Measurements from ENCODE around the gene CMYA5.

- no peak for TF ChIP-seq CTCF (conservative IDR thresholded peaks at IDR 0.05)
- TF ChIP-seq EZH2 (IDR thresholded peaks at IDR 0.05; ENCODE audit: low read depth): no peak
Measured at GRCh38 chr5:79713727-79714126, 24.1 kb downstream of the CMYA5 start.
